ENCODE results near the gene GPR75.

GPR75 gene

GRCh38 chr2:53820048-53820447 is 39.7 kb downstream of the GPR75 start:
- DNase-seq (ENCODE audit: low spot score in 2 of 2) (no peak), ATAC-seq (replicated peaks; ENCODE audit: extremely low read depth, poor library complexity, severe bottlenecking) (no peak)
- Mint-ChIP-seq H3K27me3 (no peaks in the 10 kb centered on the region), H3K36me3 (ENCODE audit: insufficient read depth) (peaks cover 37% of the 10 kb centered on the region), H3K27ac (ENCODE audit: low read depth) (no peak overlapping the region), H3K4me3 (no peak overlapping the region), H3K4me1 (no peaks in the 10 kb centered on the region), H3K9me3 (no peaks in the 10 kb centered on the region)

- ATAC-seq (replicated peaks; ENCODE audit: extremely low read depth, poor library complexity, severe bottlenecking) = no peak
- H3K27me3 Mint-ChIP-seq = no peaks in the 10 kb centered on the region
Observed at GRCh38 chr2:53819634-53820033, 40.1 kb downstream of the GPR75 start.

GRCh38 chr2:53818854-53819435 is 40.8 kb downstream of the GPR75 start:
- H3K4me3 Mint-ChIP-seq = no peak overlapping the region
- no peak for ATAC-seq (replicated peaks; ENCODE audit: extremely low read depth, poor library complexity, severe bottlenecking)
- H3K4me1 Mint-ChIP-seq = no peaks in the 10 kb centered on the region
- H3K36me3 Mint-ChIP-seq (ENCODE audit: insufficient read depth) = peaks cover 41% of the 10 kb centered on the region
- H3K9me3 Mint-ChIP-seq = no peaks in the 10 kb centered on the region
- H3K27me3 Mint-ChIP-seq = no peaks in the 10 kb centered on the region
- H3K27ac Mint-ChIP-seq (ENCODE audit: low read depth) = no peak overlapping the region
- no peak for DNase-seq (ENCODE audit: low spot score in 2 of 2)

More at GRCh38 chr2:53819634-53820033, 40.1 kb downstream of the GPR75 start:
- Mint-ChIP-seq H3K4me3 (no peak overlapping the region), H3K9me3 (no peaks in the 10 kb centered on the region), H3K36me3 (ENCODE audit: insufficient read depth) (peaks cover 39% of the 10 kb centered on the region), H3K27ac (ENCODE audit: low read depth) (no peak overlapping the region), H3K4me1 (no peaks in the 10 kb centered on the region)
- no peak for DNase-seq (ENCODE audit: low spot score in 2 of 2)

- H3K4me1 Mint-ChIP-seq = no peaks in the 10 kb centered on the region
- no peak overlapping the region for H3K27ac Mint-ChIP-seq (ENCODE audit: low read depth)
- peaks cover 64% of the 10 kb centered on the region for H3K36me3 Mint-ChIP-seq (ENCODE audit: insufficient read depth)
- no peaks in the 10 kb centered on the region for H3K27me3 Mint-ChIP-seq
- H3K4me3 Mint-ChIP-seq = no peak overlapping the region
- ATAC-seq (replicated peaks; ENCODE audit: extremely low read depth, poor library complexity, severe bottlenecking) (no peak), DNase-seq (ENCODE audit: low spot score in 2 of 2) (no peak)
- no peaks in the 10 kb centered on the region for H3K9me3 Mint-ChIP-seq
Observed at GRCh38 chr2:53813151-53813550, 46.6 kb downstream of the GPR75 start.

GRCh38 chr2:53811601-53812000 is 48.2 kb downstream of the GPR75 start:
- no peak overlapping the region for H3K4me3 Mint-ChIP-seq
- H3K27ac Mint-ChIP-seq (ENCODE audit: low read depth) = no peak overlapping the region
- no peaks in the 10 kb centered on the region for H3K27me3 Mint-ChIP-seq
- DNase-seq (ENCODE audit: low spot score in 2 of 2) = no peak
- no peaks in the 10 kb centered on the region for H3K4me1 Mint-ChIP-seq
- no peak for ATAC-seq (replicated peaks; ENCODE audit: extremely low read depth, poor library complexity, severe bottlenecking)
- H3K9me3 Mint-ChIP-seq = no peaks in the 10 kb centered on the region
- peaks cover 62% of the 10 kb centered on the region for H3K36me3 Mint-ChIP-seq (ENCODE audit: insufficient read depth)

Data from central memory CD8-positive, alpha-beta T cell (primary cell).